HepG2 (cell line): ENCODE data around the gene USP32. TPM values are rescaled to one million over a fixed set of nuclear protein-coding genes. Genes with fewer than 3 reads are reported as not detected.

ENCODE experiments used
- CBX1 ChIP-seq: IDR thresholded peaks from one replicate; pipeline ENCODE4 v1.6.1; 2016; ENCODE audit warnings: antibody characterized with exemption, low read depth
- GABPA ChIP-seq, 2 experiments: IDR thresholded peaks; 2 replicates each; pipeline ENCODE4 v1.6.1; 2011 to 2016; ENCODE audit warnings: low read depth in 2 of 2, low read length in 1 of 2, missing biosample characterization in 1 of 2, missing genetic modification characterization in 1 of 2
- GPN1 ChIP-seq: sonication (generic); formaldehyde crosslinking; IDR thresholded peaks from 2 replicates; pipeline ENCODE4 v1.5.1; 2020; ENCODE audit warnings: missing genetic modification reagents, borderline replicate concordance
- JUNB ChIP-seq: sonication (generic); formaldehyde crosslinking; IDR thresholded peaks from 2 replicates; pipeline ENCODE4 v1.8.0; 2022; ENCODE audit warnings: missing genetic modification reagents, mild to moderate bottlenecking, borderline replicate concordance
- KDM5A ChIP-seq: fragments of 200-600 bp; sonication (generic); IDR thresholded peaks from 2 replicates; pipeline ENCODE4 v1.7.0; 2018; ENCODE audit warnings: antibody characterized with exemption, mild to moderate bottlenecking, low read length, borderline replicate concordance
- MAF1 ChIP-seq: sonication (generic); formaldehyde crosslinking; IDR thresholded peaks from 2 replicates; pipeline ENCODE4 v1.5.0; 2020; ENCODE audit warnings: missing genetic modification reagents, borderline replicate concordance
- NR2F1 ChIP-seq, 2 experiments: fragments of 450-650 bp in 1 of 2; formaldehyde crosslinking in 1 of 2; IDR thresholded peaks; 2 replicates each; pipeline versions ENCODE4 v1.5.0 to v1.6.1; 2016 to 2020; ENCODE audit warnings: mild to moderate bottlenecking in 1 of 2, missing compliant biosample characterization in 1 of 2, missing genetic modification reagents in 1 of 2, moderate library complexity in 1 of 2
- PCBP2 ChIP-seq: fragments of 200-400 bp; formaldehyde crosslinking; optimal IDR thresholded peaks from 2 replicates; pipeline ENCODE3; 2018; ENCODE audit warnings: low read length, low read depth; ENCODE audit not compliant: poor library complexity, severe bottlenecking
- RBM22 ChIP-seq: fragments of 200-400 bp; formaldehyde crosslinking; optimal IDR thresholded peaks from 2 replicates; pipeline ENCODE3; 2017; ENCODE audit warnings: mild to moderate bottlenecking, low read length, moderate library complexity
- ZBTB1 ChIP-seq: sonication (generic); formaldehyde crosslinking; IDR thresholded peaks from 2 replicates; pipeline ENCODE4 v1.4.0; 2020; ENCODE audit warnings: missing genetic modification reagents, borderline replicate concordance
- ZNF776 ChIP-seq: sonication (generic); formaldehyde crosslinking; IDR thresholded peaks from 2 replicates; pipeline ENCODE4 v1.4.0; 2020; ENCODE audit warnings: mild to moderate bottlenecking, missing genetic modification reagents
- polyA plus RNA-seq, 8 experiments: library from polyadenylated mRNA; depleted of rRNA in 3 of 8; stranded (reverse) in 7 of 8; unstranded in 1 of 8; fragments of >200 nt; fragmentation: Illumina TruSeq in 4 of 8; extraction: Trizol in 4 of 8; gene quantifications; 2 replicates each; pipeline versions ENCODE4 v1.2.1 to v1.2.3, GENCODE V29; 2011 to 2016; ENCODE audit warnings: low read depth in 4 of 8, missing spikeins in 1 of 8, mixed read lengths in 1 of 8; ENCODE audit not compliant: insufficient read depth in 1 of 8
- total RNA-seq, 5 experiments: library from RNA; depleted of rRNA; stranded (reverse); fragments of >200 nt; fragmentation: Illumina TruSeq; extraction: Trizol; gene quantifications; 2 replicates each; pipeline ENCODE4 v1.2.3, GENCODE V29; 2016; ENCODE audit warnings: low read depth in 1 of 5
- TF ChIP-seq, protein P1 (sequence below): sonication (generic); formaldehyde crosslinking; IDR thresholded peaks from 2 replicates; pipeline ENCODE4 v1.8.0; 2022; ENCODE audit warnings: mild to moderate bottlenecking, missing genetic modification reagents, moderate library complexity
- TF ChIP-seq, protein P2 (sequence below): sonication (generic); formaldehyde crosslinking; IDR thresholded peaks from 2 replicates; pipeline ENCODE4 v1.5.1; 2020; ENCODE audit warnings: missing genetic modification reagents, mild to moderate bottlenecking, borderline replicate concordance
- TF ChIP-seq, protein P3 (sequence below): sonication (generic); formaldehyde crosslinking; IDR thresholded peaks from 2 replicates; pipeline ENCODE4 v1.4.0; 2020; ENCODE audit warnings: missing genetic modification reagents
- TF ChIP-seq, protein P4 (sequence below): sonication (generic); formaldehyde crosslinking; IDR thresholded peaks from 2 replicates; pipeline ENCODE4 v1.5.1; 2020; ENCODE audit warnings: missing genetic modification reagents, mild to moderate bottlenecking, borderline replicate concordance
- TF ChIP-seq, protein P5 (sequence below): fragments of 450-650 bp; IDR thresholded peaks from 2 replicates; pipeline ENCODE4 v1.6.1; 2017; ENCODE audit warnings: mild to moderate bottlenecking
- TF ChIP-seq, protein P6 (sequence below): sonication (generic); formaldehyde crosslinking; IDR thresholded peaks from 2 replicates; pipeline ENCODE4 v1.4.0; 2020; ENCODE audit warnings: missing genetic modification reagents

USP32 gene
- total and polyA plus RNA-seq, 2 of the 13 experiments (the other 11 are each of a cell fraction or from before 2014, with no cell fraction given) = 24.9 to 39.9 TPM

DNA sequence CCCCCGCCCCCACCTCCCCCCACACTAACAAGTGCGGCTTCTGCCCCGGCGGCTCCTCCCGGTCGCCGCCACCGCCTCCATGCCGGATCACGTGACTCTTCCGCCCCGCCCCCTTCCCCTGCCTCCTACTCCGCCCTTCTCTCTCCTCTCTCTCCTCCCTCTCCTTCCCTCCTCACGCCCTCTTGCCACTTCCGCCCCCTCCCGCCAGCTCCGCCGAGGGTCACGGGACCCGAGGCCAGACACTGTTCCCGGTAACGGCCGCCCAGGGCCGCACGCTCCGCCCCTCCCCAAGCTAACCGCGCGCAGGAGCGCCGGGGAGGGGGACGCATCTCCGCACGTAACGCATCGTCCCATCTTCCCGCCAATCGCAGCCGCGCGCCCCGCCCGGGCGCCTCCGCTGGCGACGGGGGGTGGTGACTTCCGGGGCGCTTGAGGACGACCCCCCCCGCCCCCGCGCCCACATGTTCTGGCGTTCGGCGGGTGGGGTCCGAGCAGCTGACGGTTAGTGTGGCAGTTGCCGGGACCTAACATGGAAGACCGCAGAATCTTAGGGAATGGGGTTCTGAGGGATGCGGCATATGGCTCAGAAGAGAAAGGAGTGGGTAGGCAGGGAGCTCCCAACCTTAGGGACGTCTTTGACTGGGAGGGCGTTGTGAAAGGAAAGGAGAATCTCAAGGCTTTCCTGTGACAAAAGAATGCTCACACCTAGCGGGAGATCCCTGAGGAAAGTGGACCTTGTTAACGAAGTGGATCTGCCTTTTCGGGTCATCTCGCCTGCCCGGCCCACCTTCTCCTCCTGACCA lies at the start of gene USP32 (continued):
- peak; percentile 67 for TF ChIP-seq MAF1 (CRISPR knock-in tag)
- TF ChIP-seq GPN1 (CRISPR knock-in tag) = no peak
- peak; percentile 62; the same call in 1 of the 2 replicates for TF ChIP-seq KDM5A
- TF ChIP-seq ZBTB1 = no peak
- no peak for TF ChIP-seq CBX1
- no peak for TF ChIP-seq ZNF776 (CRISPR knock-in tag)
- TF ChIP-seq, protein P1, sequence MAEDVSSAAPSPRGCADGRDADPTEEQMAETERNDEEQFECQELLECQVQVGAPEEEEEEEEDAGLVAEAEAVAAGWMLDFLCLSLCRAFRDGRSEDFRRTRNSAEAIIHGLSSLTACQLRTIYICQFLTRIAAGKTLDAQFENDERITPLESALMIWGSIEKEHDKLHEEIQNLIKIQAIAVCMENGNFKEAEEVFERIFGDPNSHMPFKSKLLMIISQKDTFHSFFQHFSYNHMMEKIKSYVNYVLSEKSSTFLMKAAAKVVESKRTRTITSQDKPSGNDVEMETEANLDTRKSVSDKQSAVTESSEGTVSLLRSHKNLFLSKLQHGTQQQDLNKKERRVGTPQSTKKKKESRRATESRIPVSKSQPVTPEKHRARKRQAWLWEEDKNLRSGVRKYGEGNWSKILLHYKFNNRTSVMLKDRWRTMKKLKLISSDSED = no peak; the same call in 1 of the 2 replicates
- 0 out of 2 replicates have a peak, but pooled peaks have one; percentile 18 for TF ChIP-seq JUNB (CRISPR knock-in tag)
- TF ChIP-seq, protein P2, sequence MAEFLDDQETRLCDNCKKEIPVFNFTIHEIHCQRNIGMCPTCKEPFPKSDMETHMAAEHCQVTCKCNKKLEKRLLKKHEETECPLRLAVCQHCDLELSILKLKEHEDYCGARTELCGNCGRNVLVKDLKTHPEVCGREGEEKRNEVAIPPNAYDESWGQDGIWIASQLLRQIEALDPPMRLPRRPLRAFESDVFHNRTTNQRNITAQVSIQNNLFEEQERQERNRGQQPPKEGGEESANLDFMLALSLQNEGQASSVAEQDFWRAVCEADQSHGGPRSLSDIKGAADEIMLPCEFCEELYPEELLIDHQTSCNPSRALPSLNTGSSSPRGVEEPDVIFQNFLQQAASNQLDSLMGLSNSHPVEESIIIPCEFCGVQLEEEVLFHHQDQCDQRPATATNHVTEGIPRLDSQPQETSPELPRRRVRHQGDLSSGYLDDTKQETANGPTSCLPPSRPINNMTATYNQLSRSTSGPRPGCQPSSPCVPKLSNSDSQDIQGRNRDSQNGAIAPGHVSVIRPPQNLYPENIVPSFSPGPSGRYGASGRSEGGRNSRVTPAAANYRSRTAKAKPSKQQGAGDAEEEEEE = no peak; the same call in 1 of the 2 replicates
- TF ChIP-seq, protein P3, sequence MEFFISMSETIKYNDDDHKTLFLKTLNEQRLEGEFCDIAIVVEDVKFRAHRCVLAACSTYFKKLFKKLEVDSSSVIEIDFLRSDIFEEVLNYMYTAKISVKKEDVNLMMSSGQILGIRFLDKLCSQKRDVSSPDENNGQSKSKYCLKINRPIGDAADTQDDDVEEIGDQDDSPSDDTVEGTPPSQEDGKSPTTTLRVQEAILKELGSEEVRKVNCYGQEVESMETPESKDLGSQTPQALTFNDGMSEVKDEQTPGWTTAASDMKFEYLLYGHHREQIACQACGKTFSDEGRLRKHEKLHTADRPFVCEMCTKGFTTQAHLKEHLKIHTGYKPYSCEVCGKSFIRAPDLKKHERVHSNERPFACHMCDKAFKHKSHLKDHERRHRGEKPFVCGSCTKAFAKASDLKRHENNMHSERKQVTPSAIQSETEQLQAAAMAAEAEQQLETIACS = no peak
- TF ChIP-seq NR2F1 (CRISPR knock-in tag; IDR thresholded peaks at IDR 0.05) = no peak; a peak in 1 of 4 replicates
- TF ChIP-seq, protein P4, sequence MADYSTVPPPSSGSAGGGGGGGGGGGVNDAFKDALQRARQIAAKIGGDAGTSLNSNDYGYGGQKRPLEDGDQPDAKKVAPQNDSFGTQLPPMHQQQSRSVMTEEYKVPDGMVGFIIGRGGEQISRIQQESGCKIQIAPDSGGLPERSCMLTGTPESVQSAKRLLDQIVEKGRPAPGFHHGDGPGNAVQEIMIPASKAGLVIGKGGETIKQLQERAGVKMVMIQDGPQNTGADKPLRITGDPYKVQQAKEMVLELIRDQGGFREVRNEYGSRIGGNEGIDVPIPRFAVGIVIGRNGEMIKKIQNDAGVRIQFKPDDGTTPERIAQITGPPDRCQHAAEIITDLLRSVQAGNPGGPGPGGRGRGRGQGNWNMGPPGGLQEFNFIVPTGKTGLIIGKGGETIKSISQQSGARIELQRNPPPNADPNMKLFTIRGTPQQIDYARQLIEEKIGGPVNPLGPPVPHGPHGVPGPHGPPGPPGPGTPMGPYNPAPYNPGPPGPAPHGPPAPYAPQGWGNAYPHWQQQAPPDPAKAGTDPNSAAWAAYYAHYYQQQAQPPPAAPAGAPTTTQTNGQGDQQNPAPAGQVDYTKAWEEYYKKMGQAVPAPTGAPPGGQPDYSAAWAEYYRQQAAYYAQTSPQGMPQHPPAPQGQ = no peak
- TF ChIP-seq, protein P5, sequence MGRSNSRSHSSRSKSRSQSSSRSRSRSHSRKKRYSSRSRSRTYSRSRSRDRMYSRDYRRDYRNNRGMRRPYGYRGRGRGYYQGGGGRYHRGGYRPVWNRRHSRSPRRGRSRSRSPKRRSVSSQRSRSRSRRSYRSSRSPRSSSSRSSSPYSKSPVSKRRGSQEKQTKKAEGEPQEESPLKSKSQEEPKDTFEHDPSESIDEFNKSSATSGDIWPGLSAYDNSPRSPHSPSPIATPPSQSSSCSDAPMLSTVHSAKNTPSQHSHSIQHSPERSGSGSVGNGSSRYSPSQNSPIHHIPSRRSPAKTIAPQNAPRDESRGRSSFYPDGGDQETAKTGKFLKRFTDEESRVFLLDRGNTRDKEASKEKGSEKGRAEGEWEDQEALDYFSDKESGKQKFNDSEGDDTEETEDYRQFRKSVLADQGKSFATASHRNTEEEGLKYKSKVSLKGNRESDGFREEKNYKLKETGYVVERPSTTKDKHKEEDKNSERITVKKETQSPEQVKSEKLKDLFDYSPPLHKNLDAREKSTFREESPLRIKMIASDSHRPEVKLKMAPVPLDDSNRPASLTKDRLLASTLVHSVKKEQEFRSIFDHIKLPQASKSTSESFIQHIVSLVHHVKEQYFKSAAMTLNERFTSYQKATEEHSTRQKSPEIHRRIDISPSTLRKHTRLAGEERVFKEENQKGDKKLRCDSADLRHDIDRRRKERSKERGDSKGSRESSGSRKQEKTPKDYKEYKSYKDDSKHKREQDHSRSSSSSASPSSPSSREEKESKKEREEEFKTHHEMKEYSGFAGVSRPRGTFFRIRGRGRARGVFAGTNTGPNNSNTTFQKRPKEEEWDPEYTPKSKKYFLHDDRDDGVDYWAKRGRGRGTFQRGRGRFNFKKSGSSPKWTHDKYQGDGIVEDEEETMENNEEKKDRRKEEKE = no peak
- peak; percentile 78 for TF ChIP-seq GABPA (IDR thresholded peaks at IDR 0.05; ENCODE audit: low read depth, low read length)
- TF ChIP-seq GABPA (CRISPR knock-in tag; IDR thresholded peaks at IDR 0.05; ENCODE audit: low read depth) = peak; percentile 90
- TF ChIP-seq, protein P6, sequence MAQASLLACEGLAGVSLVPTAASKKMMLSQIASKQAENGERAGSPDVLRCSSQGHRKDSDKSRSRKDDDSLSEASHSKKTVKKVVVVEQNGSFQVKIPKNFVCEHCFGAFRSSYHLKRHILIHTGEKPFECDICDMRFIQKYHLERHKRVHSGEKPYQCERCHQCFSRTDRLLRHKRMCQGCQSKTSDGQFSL (CRISPR knock-in tag) = peak; percentile 96
- no peak for TF ChIP-seq RBM22
- TF ChIP-seq PCBP2 = peak; percentile 23
